Measurements from ENCODE around the gene EPS15.

EPS15 gene

DNA sequence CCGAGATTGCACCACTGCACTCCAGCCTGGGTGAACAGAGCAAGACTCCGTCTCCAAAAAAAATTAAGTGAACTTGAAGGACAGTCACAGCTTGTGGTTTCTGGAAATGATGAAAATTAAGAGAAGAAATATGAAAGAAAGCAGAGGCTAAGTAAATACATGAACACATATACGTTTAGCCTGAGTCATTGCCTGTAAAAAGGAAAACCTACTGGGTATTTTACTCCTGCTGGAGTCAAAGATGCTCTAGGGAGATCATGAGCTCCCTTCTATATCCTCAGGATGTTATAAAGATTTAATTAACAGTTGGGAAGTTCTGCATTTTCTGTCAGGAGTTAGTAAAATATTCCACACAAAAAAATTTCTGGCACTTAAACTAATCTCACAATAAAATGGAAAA lies 145.2 kb downstream of the EPS15 start:
- DNase-seq (ENCODE audit: low read depth), result no peak

DNA sequence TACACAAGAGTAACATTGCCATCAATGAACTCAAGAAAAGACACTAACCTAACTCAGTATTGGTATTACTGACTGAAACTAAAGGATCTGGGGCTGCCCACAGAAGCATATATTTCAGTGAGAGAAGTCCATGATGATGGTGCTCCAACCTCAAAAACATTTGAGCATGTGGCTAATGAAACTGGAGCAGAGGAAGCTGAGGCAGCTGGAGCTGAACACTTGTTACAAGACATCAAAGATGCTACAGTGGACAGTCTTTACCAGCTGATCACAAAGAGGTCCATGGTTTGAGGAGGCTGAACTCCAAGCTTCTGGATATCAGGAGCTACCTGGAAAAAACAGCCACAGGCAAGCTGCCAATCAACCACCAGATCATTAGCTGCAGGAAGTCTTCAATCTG lies 146.5 kb downstream of the EPS15 start:
- no peak for DNase-seq (ENCODE audit: low read depth)

DNA sequence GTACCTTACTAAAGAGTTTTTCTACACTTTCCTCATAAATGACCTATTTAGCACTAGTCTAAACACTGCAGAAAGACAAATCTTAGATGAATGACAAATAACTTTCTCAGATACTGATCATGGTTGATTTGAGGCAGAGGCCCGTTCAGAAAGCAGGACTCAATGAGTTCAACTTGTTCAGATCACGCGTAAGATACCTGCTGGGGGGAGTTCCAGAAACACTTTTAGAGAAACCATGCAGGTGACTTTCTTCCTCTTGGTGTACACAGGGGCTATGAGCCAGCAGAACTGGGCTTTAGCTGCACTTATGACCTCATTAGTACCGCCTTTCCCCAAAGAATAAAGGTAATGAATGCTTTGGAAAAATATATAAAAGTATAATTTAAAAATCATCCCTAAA lies 149.9 kb downstream of the EPS15 start:
- no peak for DNase-seq (ENCODE audit: low read depth)

DNA sequence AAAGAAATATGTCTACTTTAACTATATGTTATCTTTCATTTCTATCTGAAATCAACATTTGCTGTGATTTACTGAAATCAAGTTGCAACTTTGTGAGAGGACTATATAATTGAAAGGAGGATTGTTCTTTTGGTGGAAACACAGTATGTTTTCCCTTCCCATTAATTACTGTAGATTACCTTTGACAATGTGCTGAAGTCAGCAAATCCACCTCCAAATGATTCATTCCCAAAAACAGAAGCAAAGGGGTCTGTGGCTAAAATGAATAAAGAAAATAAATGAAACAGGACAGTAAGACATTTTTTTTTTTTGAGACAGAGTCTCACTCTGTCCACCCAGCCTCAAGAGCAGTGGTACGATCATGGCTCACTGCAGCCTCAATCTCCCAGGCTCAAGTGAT lies 153.3 kb downstream of the EPS15 start:
- DNase-seq (ENCODE audit: low read depth), result no peak

DNA sequence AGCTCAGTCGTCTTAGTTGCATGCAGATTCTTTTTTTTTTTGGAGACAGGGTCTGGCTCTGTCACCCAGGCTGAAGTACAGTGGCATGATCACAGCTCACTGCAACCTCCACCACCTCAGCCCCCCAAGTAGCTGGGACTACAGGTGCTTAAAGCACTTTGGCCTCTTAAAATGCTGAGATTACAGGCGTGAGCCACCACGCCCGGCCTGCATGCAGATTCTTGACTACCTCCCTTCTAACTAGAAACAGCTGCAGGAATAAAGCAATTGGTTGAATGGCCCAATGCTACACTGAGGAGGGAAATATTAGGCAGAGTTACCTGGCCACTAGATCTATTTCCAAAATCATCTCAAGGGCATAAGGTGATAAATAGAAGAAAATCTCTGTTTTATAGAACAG lies 159.2 kb downstream of the EPS15 start:
- no peak for DNase-seq (ENCODE audit: low read depth)

DNA sequence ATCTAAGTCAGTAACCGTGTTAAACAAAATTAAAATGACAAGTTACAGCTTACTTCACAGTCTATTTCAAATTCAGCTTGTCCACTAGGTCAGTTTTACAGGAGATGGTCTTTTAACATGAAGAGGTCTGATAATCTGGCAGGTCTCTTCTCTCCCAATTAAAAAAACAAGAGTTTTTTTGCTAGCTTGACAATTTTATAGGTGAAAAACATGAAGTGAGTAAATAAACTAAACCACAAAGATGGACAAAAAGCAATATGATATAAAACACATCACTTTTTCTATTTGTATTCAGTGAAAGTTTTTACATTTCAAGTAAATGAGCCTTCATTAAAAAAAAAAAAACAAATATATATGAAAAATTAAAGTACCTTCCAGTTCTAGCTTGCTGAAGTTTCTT lies 163.7 kb downstream of the EPS15 start:
- DNase-seq (ENCODE audit: low read depth), result no peak

DNA sequence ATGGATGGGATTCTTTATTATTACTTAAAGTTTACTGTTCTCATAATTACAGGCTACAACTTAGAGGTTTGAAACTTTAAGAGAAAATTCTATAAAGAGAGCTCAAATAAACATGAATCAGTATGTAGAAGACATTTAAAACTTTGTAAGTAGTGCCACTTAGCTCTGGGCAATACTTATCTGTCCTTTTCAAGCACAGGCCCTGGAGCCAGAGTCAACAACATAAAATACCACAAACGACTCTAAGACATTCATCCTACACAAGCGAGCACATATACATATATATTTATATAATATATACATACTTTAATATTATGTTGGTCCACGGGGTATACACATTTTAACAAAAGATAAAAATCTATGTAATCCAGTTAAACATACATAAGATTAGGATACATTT lies 164.7 kb downstream of the EPS15 start:
- no peak for DNase-seq (ENCODE audit: low read depth)

DNA sequence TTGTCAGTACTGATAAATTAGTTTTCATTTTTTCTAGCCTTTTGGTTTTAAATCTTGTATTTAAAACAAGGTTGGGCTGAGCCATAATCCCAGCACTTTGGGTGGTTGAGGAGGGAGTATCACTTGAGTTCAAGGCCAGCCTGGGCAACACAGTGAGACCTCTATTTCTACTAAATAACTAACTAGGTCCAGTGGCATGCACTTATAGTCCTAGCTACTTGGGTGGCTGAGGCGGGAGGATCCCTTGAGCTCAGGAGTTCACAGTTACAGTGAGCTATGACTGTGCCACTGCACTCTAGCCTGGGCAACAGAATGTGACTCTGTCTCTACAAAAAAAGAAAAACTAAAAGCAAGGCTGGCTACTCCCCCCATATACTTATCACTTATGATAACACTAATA lies 167.2 kb downstream of the EPS15 start:
- DNase-seq (ENCODE audit: low read depth), result no peak

DNA sequence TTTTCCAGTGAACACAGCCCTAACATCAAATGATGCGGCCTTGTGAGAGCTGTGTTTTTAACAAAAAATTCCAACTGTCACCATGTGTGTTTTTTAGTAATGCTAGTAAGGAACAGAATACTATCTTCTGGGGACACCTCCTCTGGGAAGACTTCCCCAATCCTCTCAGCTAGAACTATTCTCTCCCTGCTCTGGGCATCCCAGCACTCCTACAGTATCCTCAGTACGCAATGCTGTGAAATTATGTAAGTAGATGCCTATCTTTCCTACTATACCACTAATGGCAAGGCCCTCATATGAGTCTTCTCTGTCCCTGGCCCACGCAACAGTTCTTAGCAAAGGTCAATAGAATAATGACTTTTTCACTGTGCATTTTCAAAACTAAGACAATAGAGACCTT lies 169.2 kb downstream of the EPS15 start:
- no peak for DNase-seq (ENCODE audit: low read depth)

DNA sequence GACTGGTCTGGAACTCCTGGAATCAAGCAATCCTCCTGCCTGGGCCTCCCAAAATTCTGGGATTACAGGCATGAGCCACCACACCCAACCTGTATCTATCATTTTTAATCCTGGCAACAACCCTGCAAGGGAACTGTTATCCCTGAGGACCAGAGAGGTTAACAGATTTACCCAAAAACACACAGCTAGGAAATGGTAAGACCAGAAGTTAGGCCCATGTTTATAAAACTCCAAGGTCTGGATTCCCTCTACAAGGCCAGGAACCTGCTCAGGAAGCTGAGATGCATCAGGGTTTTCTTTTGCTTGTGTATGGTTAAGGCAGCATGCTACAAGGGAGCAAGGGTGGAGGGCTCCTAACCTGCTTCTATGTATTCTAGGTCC lies 170.9 kb downstream of the EPS15 start:
- no peak for DNase-seq (ENCODE audit: low read depth)

DNA sequence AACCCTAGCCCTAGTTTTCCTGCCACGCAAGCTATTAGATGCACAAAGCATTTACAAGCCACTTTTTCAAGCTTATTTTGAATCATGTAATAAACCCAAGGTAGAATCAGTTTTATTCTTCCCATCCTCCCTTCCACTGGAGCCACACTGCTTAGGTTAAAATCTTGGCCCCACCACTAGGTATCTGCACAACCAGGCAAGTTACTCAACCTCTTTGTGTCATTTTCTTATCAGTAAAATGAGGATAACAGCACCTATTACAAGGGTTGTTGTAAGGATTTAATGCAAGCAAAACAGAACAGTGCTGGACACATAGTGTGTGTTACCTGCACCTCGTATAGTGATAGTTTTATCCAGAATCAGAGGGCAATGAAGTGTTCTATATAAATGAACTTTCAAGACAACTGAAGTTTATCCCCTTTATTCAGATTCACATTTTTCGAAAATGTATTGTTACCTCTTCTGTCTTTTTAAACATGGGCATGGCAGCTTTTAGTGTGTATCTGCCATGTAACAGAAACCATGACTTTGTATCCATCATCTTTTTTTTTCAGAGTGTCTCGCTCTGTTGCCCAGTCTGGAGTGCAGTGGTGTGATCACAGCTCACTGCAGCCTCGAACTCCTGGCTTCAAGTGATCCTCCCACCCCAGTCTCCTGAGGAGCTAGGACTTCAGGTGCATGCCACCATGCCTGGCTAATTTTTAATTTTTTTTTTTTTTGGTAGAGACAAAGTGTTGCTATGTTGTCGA lies 171.5 kb downstream of the EPS15 start:
- no peak for DNase-seq (ENCODE audit: low read depth)

DNA sequence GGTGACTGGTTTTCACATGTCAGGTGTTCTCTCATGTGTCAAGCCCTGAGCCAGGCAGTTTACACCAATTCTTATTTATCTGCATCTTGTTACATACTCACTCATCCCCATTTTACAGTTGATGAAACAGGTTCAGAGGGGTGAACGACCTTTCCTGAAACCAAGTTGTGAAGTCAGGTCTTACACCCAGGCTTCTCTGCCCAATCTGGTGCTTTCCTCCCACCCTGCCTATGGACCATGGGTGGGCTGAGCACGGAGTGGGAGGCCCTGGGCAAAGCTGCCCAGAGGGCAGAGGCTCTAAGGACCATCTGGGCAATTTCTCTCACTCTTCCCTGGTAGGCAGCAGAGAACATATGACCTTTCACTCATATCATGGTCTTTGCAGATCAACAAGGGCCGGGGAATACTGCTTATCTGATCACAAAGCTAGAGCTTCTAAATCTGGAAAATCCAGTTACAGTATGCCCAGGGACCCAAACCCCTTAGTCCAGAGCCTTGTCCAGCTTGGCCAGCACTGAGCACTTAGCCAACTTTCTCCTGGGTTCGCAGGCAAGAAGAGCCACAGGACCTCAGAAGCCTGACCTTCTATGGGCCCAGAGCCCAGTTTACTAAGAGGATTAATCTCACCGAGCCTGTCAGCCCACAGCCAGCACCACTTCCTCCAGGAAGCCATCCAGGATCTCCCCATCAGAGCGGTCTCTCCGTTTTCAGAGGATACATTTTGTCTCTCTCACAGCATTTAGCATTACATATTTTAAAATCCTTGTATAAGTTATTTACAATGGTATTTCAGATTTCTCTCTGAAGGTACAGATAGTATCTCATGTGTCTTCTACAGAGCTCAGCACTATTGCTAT lies 172.8 kb downstream of the EPS15 start:
- no peak for DNase-seq (ENCODE audit: low read depth)

DNA sequence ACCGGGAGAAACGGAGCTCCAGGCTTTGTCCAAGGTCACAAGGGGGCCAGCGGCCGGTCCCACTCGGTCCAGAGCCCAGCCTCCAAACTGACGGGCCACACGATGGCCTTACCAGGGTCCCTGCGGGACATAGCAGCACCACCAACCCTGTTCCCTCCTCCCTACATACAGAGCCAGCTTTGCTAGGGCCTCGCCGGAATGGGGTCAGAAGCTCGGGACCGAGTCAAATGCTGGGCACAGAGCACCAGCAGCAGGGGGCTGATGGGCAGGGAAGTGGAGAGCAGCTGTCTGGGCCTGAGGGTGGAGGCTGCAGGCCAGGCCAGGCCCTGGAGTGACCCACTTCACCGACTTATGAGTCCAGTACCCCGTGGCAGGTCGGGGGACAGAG lies 173.8 kb downstream of the EPS15 start:
- DNase-seq (ENCODE audit: low read depth), result no peak

DNA sequence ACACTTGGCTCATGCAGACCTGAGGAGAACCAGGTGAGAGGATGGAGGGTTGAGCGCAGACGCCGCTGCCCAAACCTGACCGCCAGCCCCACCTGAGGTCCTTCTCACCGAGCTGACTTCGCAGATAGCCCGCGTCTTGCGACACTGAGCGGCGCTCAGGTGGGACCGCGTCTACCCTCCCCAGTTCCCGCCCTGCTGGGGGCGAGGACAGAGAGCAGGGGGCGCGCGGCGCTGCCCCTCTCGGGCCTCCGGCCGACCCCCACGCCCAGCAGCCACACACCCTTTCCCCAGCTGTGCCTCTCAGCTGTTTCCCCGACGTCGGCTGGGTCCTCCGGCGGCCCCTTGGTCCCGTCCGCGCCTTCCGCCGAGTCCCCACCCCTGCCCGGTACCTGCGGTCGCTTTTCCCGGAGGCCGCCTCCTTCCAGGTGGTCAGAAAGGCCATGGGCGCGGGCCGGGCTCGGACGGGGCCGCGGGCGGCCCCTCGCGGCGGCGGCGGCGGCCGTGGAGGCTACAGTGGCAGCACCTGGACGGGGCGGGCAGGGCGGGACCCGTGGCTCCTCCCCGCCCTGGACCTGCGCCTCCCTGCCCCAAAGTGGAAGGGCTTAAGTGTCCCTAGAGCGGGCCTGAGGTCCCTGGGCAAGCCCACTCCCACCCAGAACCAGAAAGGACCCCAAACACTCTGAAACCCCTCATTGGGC lies 174.3 kb downstream of the EPS15 start:
- no peak for DNase-seq (ENCODE audit: low read depth)

DNA sequence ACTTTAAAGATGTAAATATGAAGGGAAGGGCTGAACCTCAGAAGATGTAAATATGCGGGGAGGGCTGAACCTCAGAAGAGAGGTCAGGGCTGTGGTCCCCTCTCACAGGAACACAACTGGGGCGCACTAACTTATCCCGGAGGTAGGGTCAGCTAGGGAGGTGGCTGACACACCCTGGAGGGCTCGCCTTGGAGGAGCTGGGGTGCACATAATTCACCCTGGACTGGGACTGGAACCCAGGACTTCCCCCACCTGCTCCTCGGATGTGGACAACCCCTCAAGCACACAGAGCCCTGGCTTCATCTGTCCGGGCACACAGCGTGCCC lies 174.8 kb downstream of the EPS15 start:
- DNase-seq (ENCODE audit: low read depth), result no peak

DNA sequence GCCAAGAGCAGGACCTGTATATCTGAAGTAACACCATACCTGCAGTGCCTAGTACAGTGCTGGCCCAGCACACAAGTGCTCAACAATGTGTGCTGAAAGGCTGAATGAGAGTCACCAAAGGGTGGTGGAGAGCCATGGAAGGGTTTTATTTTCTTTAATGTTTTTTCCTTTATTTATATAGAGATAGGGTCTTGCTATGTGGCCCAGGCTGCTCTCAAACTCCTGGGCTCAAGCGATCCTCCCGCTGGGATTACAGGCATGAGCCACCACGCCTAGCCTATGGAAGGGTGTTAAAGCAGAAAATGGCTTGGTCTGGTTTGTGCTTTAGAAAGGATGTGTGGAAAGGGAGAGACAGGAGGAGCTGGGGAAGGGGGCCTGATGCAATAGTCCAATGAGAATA lies 175.4 kb downstream of the EPS15 start:
- DNase-seq (ENCODE audit: low read depth), result no peak

DNA sequence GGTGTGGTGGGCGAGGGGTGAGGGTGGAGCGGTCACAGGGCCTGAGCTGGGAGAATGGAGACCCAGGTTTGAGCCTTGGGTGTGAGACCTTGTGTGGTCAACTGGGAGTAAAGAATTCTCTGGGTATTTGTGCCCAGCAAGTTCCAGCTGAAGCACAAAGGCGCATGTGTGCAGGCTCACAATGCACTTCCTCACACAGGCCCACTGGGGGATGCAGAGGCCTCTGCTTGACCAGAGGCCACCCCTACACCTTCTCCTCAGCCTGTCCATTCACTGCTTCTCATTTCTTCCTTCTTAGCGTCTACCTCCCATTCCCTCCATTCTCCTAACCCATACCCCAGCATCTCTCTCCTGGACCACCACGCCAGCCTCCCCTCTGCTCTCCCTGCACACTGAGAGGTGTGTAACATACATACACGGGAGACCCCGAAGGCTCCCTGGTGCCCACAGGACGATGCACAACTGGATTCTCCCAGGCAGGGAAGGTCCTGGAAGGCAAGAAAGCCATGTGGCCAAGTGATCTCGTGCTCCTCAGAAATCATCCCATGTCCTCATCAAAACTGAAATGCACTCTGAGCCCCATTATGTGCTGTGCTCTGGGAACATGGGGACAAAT lies 176.4 kb downstream of the EPS15 start:
- no peak for DNase-seq (ENCODE audit: low read depth)

DNA sequence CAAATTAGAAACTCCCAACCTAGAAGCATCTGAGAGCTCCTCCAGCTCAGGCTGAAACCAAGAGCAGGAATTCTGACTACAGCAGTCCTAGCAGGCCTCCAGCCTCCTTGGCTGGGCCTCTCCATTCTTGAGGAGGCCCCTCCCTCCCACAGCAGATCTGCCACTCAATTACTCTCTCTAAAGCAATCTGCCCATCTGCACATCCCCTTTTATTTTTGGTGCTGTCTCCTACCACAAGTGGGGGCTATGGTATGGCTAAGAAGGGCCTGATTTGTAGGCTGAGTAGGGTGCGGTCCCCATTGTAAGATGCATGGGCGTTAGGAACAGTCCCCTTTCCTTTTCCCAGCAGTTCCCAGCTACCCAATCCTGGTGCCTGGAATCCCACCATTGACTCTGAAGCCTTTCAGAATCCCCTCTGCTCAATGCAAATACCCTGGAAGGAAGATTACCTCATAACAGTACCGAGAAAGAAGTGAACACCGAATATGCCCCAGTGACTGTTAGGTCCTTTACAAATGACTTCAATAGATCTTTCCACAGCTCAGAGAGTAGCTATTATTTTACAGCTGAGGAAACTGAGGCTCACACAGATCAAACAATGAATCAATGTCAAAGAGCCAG lies 177.1 kb downstream of the EPS15 start:
- no peak for DNase-seq (ENCODE audit: low read depth)

DNA sequence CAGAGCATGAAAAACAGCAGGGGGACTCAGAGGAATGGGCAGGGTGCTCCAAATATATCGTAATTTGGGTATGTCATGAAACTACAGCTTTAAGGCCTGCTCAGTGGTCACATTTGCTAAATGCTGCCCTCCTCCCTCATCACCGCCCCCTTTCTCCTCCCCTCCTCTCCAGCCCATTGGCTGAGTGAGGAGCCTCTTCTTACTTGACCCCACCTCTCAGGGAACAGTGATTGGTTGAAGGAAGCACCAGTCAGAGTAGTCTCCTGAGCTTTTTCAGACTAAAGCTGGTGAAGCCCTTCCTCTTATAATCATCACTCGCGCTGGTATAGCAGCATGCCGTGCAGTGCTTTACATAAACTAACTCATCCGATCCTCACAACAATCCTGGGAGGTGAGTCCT lies 178.7 kb downstream of the EPS15 start:
- DNase-seq (ENCODE audit: low read depth), result no peak

DNA sequence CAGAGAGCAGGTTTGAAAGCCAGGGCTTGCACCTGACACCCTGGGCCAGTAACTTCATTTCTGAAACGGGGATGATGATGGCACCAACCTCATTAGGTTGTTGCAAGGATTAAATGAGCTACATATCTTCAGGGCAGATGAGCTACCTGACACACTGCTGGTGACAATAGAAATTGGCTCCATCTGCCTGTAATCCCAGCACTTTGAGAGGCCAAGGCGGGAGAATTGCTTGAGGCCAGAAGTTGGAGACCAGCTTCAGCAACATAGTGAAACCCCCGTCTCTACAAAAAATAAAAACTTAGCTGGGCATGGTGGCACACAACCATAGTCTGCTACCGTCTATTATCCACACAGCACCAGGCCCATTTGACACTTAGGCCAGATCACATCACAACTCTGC lies 182.4 kb downstream of the EPS15 start:
- DNase-seq (ENCODE audit: low read depth), result no peak

DNA sequence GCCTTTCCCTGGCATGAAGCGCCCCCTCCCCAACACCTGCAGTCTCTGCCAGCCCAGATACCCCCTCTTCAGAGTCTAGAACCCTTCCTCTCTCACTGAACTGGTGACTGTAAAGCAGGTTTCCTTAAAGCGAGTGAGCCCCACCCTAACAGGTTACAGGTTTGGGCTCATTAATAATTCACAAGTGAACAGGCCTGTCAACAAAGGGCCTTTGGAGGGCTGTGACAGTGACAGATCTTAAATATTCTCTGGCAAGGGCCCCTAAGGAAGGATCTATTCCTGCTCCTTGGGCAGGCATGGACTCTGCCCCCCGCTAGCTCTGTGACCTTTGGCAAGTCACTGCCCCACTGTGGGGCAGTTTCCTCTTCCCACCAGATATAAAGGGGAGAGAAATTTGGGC lies 183.1 kb downstream of the EPS15 start:
- DNase-seq (ENCODE audit: low read depth), result no peak
